ENCODE data around the gene DIRAS1. TPM values are rescaled to one million over a fixed set of nuclear protein-coding genes. Genes with fewer than 3 reads are reported as not detected.

Gene DIRAS1
- total RNA-seq, 1 experiment from 2014 or later = 0.17 TPM

- DNase-seq = no peak
- no peak overlapping the region for H3K27ac Mint-ChIP-seq (ENCODE audit: unreplicated experiment)
- no peaks in the 10 kb centered on the region for H3K4me1 Mint-ChIP-seq (ENCODE audit: low read depth, unreplicated experiment)
- peaks cover 5% of the 10 kb centered on the region for H3K36me3 Mint-ChIP-seq (ENCODE audit: insufficient read depth, unreplicated experiment)
- intact Hi-C loops (cut with micrococcal nuclease; ENCODE audit: unreplicated experiment) = no loop called here
- peaks cover 29% of the 10 kb centered on the region for H3K27me3 Mint-ChIP-seq (ENCODE audit: unreplicated experiment)
- no peak for TF ChIP-seq CTCF (IDR thresholded peaks at IDR 0.05; ENCODE audit: unreplicated experiment)
- BruUV-seq (replicated peaks) = no TSS peak
- no peak overlapping the region for H3K4me3 Mint-ChIP-seq (ENCODE audit: low read depth, unreplicated experiment)
- peaks cover 4% of the 10 kb centered on the region for H3K9me3 Mint-ChIP-seq (ENCODE audit: low read depth, unreplicated experiment)
- CTCF ChIA-PET = no interaction called here
Observed at GRCh38 chr19:2678044-2678671, 43.0 kb downstream of the DIRAS1 start.

- Mint-ChIP-seq H3K4me1 (ENCODE audit: low read depth, unreplicated experiment) (no peaks in the 10 kb centered on the region), H3K9me3 (ENCODE audit: low read depth, unreplicated experiment) (peaks cover 4% of the 10 kb centered on the region), H3K27ac (ENCODE audit: unreplicated experiment) (no peak overlapping the region)
Observed at GRCh38 chr19:2676823-2677222, 44.3 kb downstream of the DIRAS1 start.

GRCh38 chr19:2675892-2676291 is 45.3 kb downstream of the DIRAS1 start:
- BruUV-seq (replicated peaks) = no TSS peak
- Mint-ChIP-seq H3K27me3 (ENCODE audit: unreplicated experiment) (peaks cover 29% of the 10 kb centered on the region), H3K4me3 (ENCODE audit: low read depth, unreplicated experiment) (no peak overlapping the region), H3K4me1 (ENCODE audit: low read depth, unreplicated experiment) (no peaks in the 10 kb centered on the region), H3K36me3 (ENCODE audit: insufficient read depth, unreplicated experiment) (peaks cover 5% of the 10 kb centered on the region), H3K9me3 (ENCODE audit: low read depth, unreplicated experiment) (peaks cover 4% of the 10 kb centered on the region), H3K27ac (ENCODE audit: unreplicated experiment) (no peak overlapping the region)
- DNase-seq = no peak
- intact Hi-C loops (cut with micrococcal nuclease; ENCODE audit: unreplicated experiment) = no loop called here
- TF ChIP-seq CTCF (IDR thresholded peaks at IDR 0.05; ENCODE audit: unreplicated experiment) = no peak
- CTCF ChIA-PET = no interaction called here

More at GRCh38 chr19:2676823-2677222, 44.3 kb downstream of the DIRAS1 start:
- intact Hi-C loops (cut with micrococcal nuclease; ENCODE audit: unreplicated experiment) = no loop called here
- peaks cover 29% of the 10 kb centered on the region for H3K27me3 Mint-ChIP-seq (ENCODE audit: unreplicated experiment)
- no peak for DNase-seq
- H3K4me3 Mint-ChIP-seq (ENCODE audit: low read depth, unreplicated experiment) = no peak overlapping the region
- CTCF ChIA-PET = interaction anchor here (0.6 kb wide), 1 partner anchor 35 kb away, joined by 5 read pairs; no protein-coding TSS in a partner anchor
- H3K36me3 Mint-ChIP-seq (ENCODE audit: insufficient read depth, unreplicated experiment) = peaks cover 5% of the 10 kb centered on the region
- no TSS peak for BruUV-seq (replicated peaks)
- TF ChIP-seq CTCF (IDR thresholded peaks at IDR 0.05; ENCODE audit: unreplicated experiment) = no peak

GRCh38 chr19:2670217-2670616 is 51.0 kb downstream of the DIRAS1 start:
- BruUV-seq (replicated peaks) = no TSS peak
- H3K4me1 Mint-ChIP-seq (ENCODE audit: low read depth, unreplicated experiment) = no peaks in the 10 kb centered on the region
- peaks cover 5% of the 10 kb centered on the region for H3K27me3 Mint-ChIP-seq (ENCODE audit: unreplicated experiment)
- no peaks in the 10 kb centered on the region for H3K9me3 Mint-ChIP-seq (ENCODE audit: low read depth, unreplicated experiment)
- H3K27ac Mint-ChIP-seq (ENCODE audit: unreplicated experiment) = no peak overlapping the region
- intact Hi-C loops (cut with micrococcal nuclease; ENCODE audit: unreplicated experiment) = no loop called here
- H3K36me3 Mint-ChIP-seq (ENCODE audit: insufficient read depth, unreplicated experiment) = no peaks in the 10 kb centered on the region
- no peak for TF ChIP-seq CTCF (IDR thresholded peaks at IDR 0.05; ENCODE audit: unreplicated experiment)
- H3K4me3 Mint-ChIP-seq (ENCODE audit: low read depth, unreplicated experiment) = no peak overlapping the region
- DNase-seq = no peak
- CTCF ChIA-PET = no interaction called here

All from Calu3 (cell line).